ENCODE measurements around the gene CLDN19. TPM values are rescaled to one million over a fixed set of nuclear protein-coding genes. Genes with fewer than 3 reads are reported as not detected.
A peak's percentile ranks its signal among the peaks of the same experiment; 100 is the strongest.

Gene CLDN19
- total and polyA plus RNA-seq, 4 experiments from 2014 or later: not detected

DNA sequence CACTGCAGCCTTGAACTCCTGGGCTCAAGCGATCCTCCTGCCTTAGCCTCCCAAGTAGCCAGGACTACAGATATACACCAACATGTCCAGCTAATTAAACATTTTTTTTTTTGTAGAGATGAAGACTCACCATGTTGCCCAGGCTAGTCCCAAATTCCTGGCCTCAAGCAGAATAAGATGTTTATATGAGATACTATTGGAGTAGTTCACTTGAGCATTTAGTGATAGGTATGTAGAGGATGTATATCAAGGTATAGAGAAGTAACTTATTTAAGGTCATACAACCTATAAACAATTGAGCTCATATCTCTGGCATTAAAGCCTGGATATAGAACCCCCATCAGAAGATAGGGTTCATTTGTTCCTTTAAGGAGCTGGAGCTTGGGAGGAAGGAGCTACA, 40.1 kb upstream of the CLDN19 start:
- Histone ChIP-seq H3K27ac (ENCODE audit: low read depth, low read length) (no peak overlapping the region), H3K4me1 (ENCODE audit: insufficient read depth, low read length) (peaks cover 6% of the 10 kb centered on the region), H3K36me3 (ENCODE audit: insufficient read depth, low read length) (peaks cover 25% of the 10 kb centered on the region), H3K27me3 (ENCODE audit: insufficient read depth, low read length) (no peaks in the 10 kb centered on the region), H3K4me3 (ENCODE audit: low read length in 2 of 2) (no peak overlapping the region), H3K9me3 (ENCODE audit: control insufficient read depth in 1 of 2, low read length in 2 of 2) (no peaks in the 10 kb centered on the region)
- Mint-ChIP-seq H3K27ac (peak overlapping the region in 1 of 7 donors; percentile 53), H3K9me3 (peaks cover 0 to 2% (median 0%) of the 10 kb centered on the region in 8 donors), H3K27me3 (no peaks in the 10 kb centered on the region), H3K36me3 (peaks cover 38 to 62% of the 10 kb centered on the region in 2 donors), H3K4me1 (peaks cover 3 to 15% (median 5%) of the 10 kb centered on the region in 4 donors), H3K4me3 (no peak overlapping the region)
- ChIA-PET CTCF (ENCODE audit: partially characterized antibody) (interaction anchor here (0.6 to 3.8 kb wide), 5 partner anchors 13 to 293 kb away, joined by 3 to 21 read pairs (median 4); partner anchors contain the start of genes C1orf50 and P3H1), POLR2A (ENCODE audit: partially characterized antibody) (interaction anchor here (1.1 to 1.2 kb wide), 3 partner anchors 14 to 293 kb away, joined by 3 to 4 read pairs (median 4); partner anchors contain the start of genes ERMAP and P3H1)
- intact Hi-C loops (cut with micrococcal nuclease): no loop called here
- no peak for DNase-seq

DNA sequence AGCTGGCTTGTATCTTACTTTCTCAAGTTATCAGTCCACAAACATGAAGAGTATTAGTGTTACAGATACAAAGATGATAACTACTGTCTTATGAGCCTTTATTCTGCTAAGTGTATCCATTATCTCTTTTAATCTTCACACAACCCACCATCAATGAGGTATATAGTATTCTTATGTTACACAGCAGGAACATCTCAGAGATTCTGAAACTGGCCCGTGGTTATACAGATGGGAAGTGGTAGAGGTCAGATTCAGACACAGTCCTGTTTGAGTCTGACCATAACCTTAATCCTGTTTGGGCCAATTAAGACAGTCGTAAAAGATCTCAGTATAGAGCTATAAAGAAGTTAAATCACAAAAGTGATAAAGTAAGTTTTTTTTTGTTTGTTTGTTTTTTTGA, 39.7 kb upstream of the CLDN19 start:
- DNase-seq: no peak
- Mint-ChIP-seq H3K27me3 (no peaks in the 10 kb centered on the region), H3K4me1 (peaks cover 2 to 13% (median 8%) of the 10 kb centered on the region in 4 donors), H3K4me3 (no peak overlapping the region), H3K27ac (peak overlapping the region in 1 of 7 donors; percentile 35), H3K9me3 (peaks cover 0 to 2% (median 0%) of the 10 kb centered on the region in 8 donors), H3K36me3 (peaks cover 43 to 67% of the 10 kb centered on the region in 2 donors)
- Histone ChIP-seq H3K4me3 (ENCODE audit: low read length in 2 of 2) (no peak overlapping the region), H3K27me3 (ENCODE audit: insufficient read depth, low read length) (no peaks in the 10 kb centered on the region), H3K36me3 (ENCODE audit: insufficient read depth, low read length) (peaks cover 29% of the 10 kb centered on the region), H3K4me1 (ENCODE audit: insufficient read depth, low read length) (peaks cover 2% of the 10 kb centered on the region), H3K9me3 (ENCODE audit: control insufficient read depth in 1 of 2, low read length in 2 of 2) (no peaks in the 10 kb centered on the region), H3K27ac (ENCODE audit: low read depth, low read length) (no peak overlapping the region)
- intact Hi-C loops (cut with micrococcal nuclease): no loop called here
- ChIA-PET CTCF (ENCODE audit: partially characterized antibody) (interaction anchor here (1.7 to 3.8 kb wide), 3 partner anchors 12 to 293 kb away, joined by 4 to 21 read pairs (median 16); partner anchors contain the start of genes C1orf50 and P3H1), POLR2A (ENCODE audit: partially characterized antibody) (interaction anchor here (1.1 to 1.2 kb wide), 3 partner anchors 14 to 294 kb away, joined by 3 to 4 read pairs (median 4); partner anchors contain the start of genes ERMAP and P3H1)

GRCh38 chr1:42777852-42778251, 37.8 kb upstream of the CLDN19 start:
- peak in 2 of 5 donors; percentile 19 to 28 for DNase-seq
- intact Hi-C loops (cut with micrococcal nuclease): loop anchor here (2.0 kb wide), 1 partner anchor 295 kb away; no protein-coding TSS in a partner anchor
- no peaks in the 10 kb centered on the region for H3K27me3 Mint-ChIP-seq
- Histone ChIP-seq H3K27ac (ENCODE audit: low read depth, low read length) (no peak overlapping the region), H3K4me1 (ENCODE audit: insufficient read depth, low read length) (no peaks in the 10 kb centered on the region), H3K4me3 (ENCODE audit: low read length in 2 of 2) (no peak overlapping the region), H3K9me3 (ENCODE audit: control insufficient read depth in 1 of 2, low read length in 2 of 2) (no peaks in the 10 kb centered on the region), H3K36me3 (ENCODE audit: insufficient read depth, low read length) (peaks cover 36% of the 10 kb centered on the region), H3K27me3 (ENCODE audit: insufficient read depth, low read length) (no peaks in the 10 kb centered on the region)
- H3K4me3 Mint-ChIP-seq: no peak overlapping the region
- POLR2A ChIA-PET (ENCODE audit: partially characterized antibody): interaction anchor here (1.1 to 1.3 kb wide), 2 partner anchors 11 to 69 kb away, joined by 3 to 4 read pairs; partner anchors contain the start of genes C1orf50, P3H1 and ZNF691
- H3K27ac Mint-ChIP-seq: peak overlapping the region in 3 of 7 donors; percentile 7 to 29 (median 24)
- H3K36me3 Mint-ChIP-seq: peaks cover 46 to 82% of the 10 kb centered on the region in 2 donors
- H3K9me3 Mint-ChIP-seq: peaks cover 0 to 2% (median 0%) of the 10 kb centered on the region in 8 donors
- CTCF ChIA-PET (ENCODE audit: partially characterized antibody): interaction anchor here (0.8 to 3.8 kb wide), 10 partner anchors 9 to 306 kb away, joined by 3 to 54 read pairs (median 5); partner anchors contain the start of genes C1orf50, ERMAP, P3H1 and ZNF691
- H3K4me1 Mint-ChIP-seq: peaks cover 4 to 14% (median 11%) of the 10 kb centered on the region in 4 donors

GRCh38 chr1:42776502-42776901, 36.5 kb upstream of the CLDN19 start:
- H3K27me3 Mint-ChIP-seq: no peaks in the 10 kb centered on the region
- peaks cover 36% of the 10 kb centered on the region for H3K36me3 ChIP-seq (ENCODE audit: insufficient read depth, low read length)

DNA sequence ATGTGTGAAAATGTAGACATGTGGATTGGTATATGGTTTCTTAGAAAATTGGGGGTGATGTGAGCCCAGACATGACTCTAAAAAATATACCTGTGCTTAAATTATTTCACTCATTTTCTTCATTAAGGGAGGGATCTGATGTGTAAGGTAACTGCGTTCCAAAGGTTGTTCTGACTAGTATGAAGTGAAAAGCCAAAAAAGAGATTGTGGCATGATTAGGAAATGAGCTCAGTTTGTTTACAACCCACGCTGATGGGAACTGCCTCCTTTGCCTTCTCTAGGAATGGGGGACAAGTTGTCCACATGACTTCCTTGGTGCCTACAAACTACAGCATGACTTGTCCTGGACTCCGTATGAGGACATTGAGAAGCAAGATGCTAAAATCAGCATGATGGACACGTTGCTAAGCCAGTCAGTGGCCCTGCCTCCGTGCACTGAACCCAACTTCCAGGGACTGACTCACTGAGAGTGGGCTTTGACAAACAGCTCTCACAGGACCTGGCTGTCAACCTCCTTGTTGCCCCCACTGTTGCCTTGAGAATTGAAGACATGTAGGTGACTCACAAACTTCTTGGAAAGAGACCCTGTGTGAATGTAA, 35.0 kb upstream of the CLDN19 start:
- peaks cover 35 to 73% of the 10 kb centered on the region in 2 donors for H3K36me3 Mint-ChIP-seq
- H3K9me3 ChIP-seq (ENCODE audit: control insufficient read depth in 1 of 2, low read length in 2 of 2): no peaks in the 10 kb centered on the region
- DNase-seq: no peak
- POLR2A ChIA-PET (ENCODE audit: partially characterized antibody): no interaction called here
- intact Hi-C loops (cut with micrococcal nuclease): no loop called here
- H3K4me3 ChIP-seq (ENCODE audit: low read length in 2 of 2): no peak overlapping the region
- H3K27ac Mint-ChIP-seq: peak overlapping the region in 4 of 7 donors; percentile 4 to 56 (median 20)
- H3K27ac ChIP-seq (ENCODE audit: low read depth, low read length): no peak overlapping the region
- H3K4me3 Mint-ChIP-seq: no peak overlapping the region
- H3K36me3 ChIP-seq (ENCODE audit: insufficient read depth, low read length): peaks cover 33% of the 10 kb centered on the region
- CTCF ChIA-PET (ENCODE audit: partially characterized antibody): interaction anchor here (0.9 to 2.2 kb wide), 2 partner anchors 9 to 298 kb away, joined by 3 to 6 read pairs; no protein-coding TSS in a partner anchor
- peaks cover 20% of the 10 kb centered on the region for H3K4me1 ChIP-seq (ENCODE audit: insufficient read depth, low read length)
- no peaks in the 10 kb centered on the region for H3K27me3 ChIP-seq (ENCODE audit: insufficient read depth, low read length)
- H3K4me1 Mint-ChIP-seq: peaks cover 11 to 30% (median 26%) of the 10 kb centered on the region in 4 donors
- no peaks in the 10 kb centered on the region for H3K27me3 Mint-ChIP-seq
- no peaks in the 10 kb centered on the region for H3K9me3 Mint-ChIP-seq

More at GRCh38 chr1:42776502-42776901, 36.5 kb upstream of the CLDN19 start:
- POLR2A ChIA-PET (ENCODE audit: partially characterized antibody): interaction anchor here (0.5 to 1.7 kb wide), 2 partner anchors 10 to 155 kb away, joined by 3 to 12 read pairs; partner anchors contain the start of genes C1orf50 and P3H1
- H3K27ac Mint-ChIP-seq: peak overlapping the region in 1 of 7 donors; percentile 36
- no peaks in the 10 kb centered on the region for H3K9me3 ChIP-seq (ENCODE audit: control insufficient read depth in 1 of 2, low read length in 2 of 2)
- no peak for DNase-seq
- H3K4me3 ChIP-seq (ENCODE audit: low read length in 2 of 2): no peak overlapping the region
- peaks cover 6 to 19% (median 18%) of the 10 kb centered on the region in 4 donors for H3K4me1 Mint-ChIP-seq
- no peaks in the 10 kb centered on the region for H3K27me3 ChIP-seq (ENCODE audit: insufficient read depth, low read length)
- H3K36me3 Mint-ChIP-seq: peaks cover 43 to 83% of the 10 kb centered on the region in 2 donors
- H3K9me3 Mint-ChIP-seq: peaks cover 0 to under 1% (median 0%) of the 10 kb centered on the region in 8 donors
- no peak overlapping the region for H3K27ac ChIP-seq (ENCODE audit: low read depth, low read length)
- CTCF ChIA-PET (ENCODE audit: partially characterized antibody): interaction anchor here (2.3 to 3.6 kb wide), 2 partner anchors 40 to 297 kb away, joined by 7 to 54 read pairs; partner anchors contain the start of gene ERMAP
- intact Hi-C loops (cut with micrococcal nuclease): loop anchor here (2.0 kb wide), 1 partner anchor 296 kb away; no protein-coding TSS in a partner anchor
- H3K4me3 Mint-ChIP-seq: no peak overlapping the region
- H3K4me1 ChIP-seq (ENCODE audit: insufficient read depth, low read length): peaks cover 7% of the 10 kb centered on the region

DNA sequence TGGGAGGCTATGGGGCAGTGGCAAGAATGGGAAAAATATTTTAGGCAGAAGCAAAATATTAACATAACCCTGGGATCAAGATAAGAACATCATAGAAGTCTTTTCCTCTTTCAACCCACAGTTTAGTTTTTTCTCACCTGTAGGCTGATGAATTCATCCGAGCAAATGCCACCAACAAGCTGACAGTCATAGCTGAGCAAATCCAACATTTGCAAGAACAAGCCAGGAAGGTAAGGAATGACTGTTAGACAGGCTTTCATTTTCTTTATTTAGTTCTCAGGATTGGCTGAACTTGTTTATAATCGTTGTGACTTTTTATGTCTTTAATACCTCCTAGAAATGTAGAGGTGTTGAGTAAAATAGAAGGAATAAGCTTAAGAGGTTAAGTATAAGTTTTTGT, 33.4 kb upstream of the CLDN19 start:
- peaks cover 17 to 46% (median 37%) of the 10 kb centered on the region in 4 donors for H3K4me1 Mint-ChIP-seq
- no peaks in the 10 kb centered on the region for H3K9me3 Mint-ChIP-seq
- POLR2A ChIA-PET (ENCODE audit: partially characterized antibody): no interaction called here
- H3K27me3 Mint-ChIP-seq: no peaks in the 10 kb centered on the region
- no peak for DNase-seq
- Histone ChIP-seq H3K27ac (ENCODE audit: low read depth, low read length) (no peak overlapping the region), H3K36me3 (ENCODE audit: insufficient read depth, low read length) (peaks cover 29% of the 10 kb centered on the region), H3K4me1 (ENCODE audit: insufficient read depth, low read length) (peaks cover 35% of the 10 kb centered on the region), H3K27me3 (ENCODE audit: insufficient read depth, low read length) (no peaks in the 10 kb centered on the region), H3K9me3 (ENCODE audit: control insufficient read depth in 1 of 2, low read length in 2 of 2) (no peaks in the 10 kb centered on the region), H3K4me3 (ENCODE audit: low read length in 2 of 2) (no peak overlapping the region)
- H3K4me3 Mint-ChIP-seq: no peak overlapping the region
- CTCF ChIA-PET (ENCODE audit: partially characterized antibody): interaction anchor here (1.4 to 2.2 kb wide), 2 partner anchors 10 to 300 kb away, joined by 4 to 6 read pairs; no protein-coding TSS in a partner anchor
- intact Hi-C loops (cut with micrococcal nuclease): no loop called here
- peak overlapping the region in 3 of 7 donors; percentile 1 to 20 (median 13) for H3K27ac Mint-ChIP-seq
- peaks cover 28 to 65% of the 10 kb centered on the region in 2 donors for H3K36me3 Mint-ChIP-seq

Measured in CD4-positive, alpha-beta memory T cell (primary cell).